HG02973 (cell line): ENCODE results near the gene PRRT2.
"Not testable (repeated sequence)": the region's sequence is repeated elsewhere in the genome, so short reads cannot be mapped to it uniquely, and the experiment has no call there.

Experiments used
- ATAC-seq: cut with Tn5 transposase; IDR thresholded peaks from one replicate; pipeline ENCODE4 v1.9.1; 2021; ENCODE audit warnings: moderate library complexity; ENCODE audit not compliant: unreplicated experiment

PRRT2 gene

DNA sequence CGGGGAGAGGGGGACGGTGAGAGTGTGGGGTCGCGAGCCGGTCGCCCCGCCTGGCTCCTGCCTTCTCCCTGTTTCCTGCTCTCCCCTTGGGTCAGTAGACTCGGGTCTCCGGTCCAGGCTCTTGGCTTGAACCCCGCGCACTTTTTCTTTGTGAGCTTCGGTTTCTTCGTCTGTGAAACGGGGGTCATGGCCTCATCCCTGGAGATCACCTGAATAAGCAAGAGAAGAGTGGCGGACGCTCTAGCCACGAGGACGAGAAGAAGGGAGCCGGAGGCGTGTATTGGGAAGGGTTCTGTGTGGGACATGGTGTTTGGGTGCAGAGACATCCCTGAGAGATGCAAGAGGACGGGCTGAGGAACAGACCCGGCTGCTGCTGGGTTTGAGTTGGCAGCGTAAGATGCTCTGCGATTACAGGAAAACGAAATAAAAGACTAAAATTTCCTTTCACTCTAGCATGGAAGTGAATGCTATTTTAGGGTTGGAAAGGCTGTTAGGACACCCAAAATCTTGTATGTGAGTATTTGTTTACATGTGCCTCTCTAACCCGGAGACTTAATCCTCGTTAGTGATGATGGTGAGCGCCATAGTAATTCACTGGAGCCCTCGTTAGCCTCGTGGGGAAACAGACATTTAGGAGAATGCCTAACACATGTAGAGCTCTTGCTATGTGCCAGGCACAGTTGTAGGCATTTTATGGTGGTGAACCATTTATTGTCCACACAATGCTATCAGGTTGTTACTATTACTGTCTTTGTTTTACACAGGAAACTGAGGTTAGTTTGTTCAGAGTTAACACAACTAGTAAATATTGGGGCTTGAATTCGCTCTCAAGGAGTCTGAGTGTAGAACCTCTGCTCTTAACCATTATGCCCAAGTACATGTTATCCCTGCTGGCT is 20.8 kb upstream of the PRRT2 start:
- ATAC-seq: peak; percentile 6

DNA sequence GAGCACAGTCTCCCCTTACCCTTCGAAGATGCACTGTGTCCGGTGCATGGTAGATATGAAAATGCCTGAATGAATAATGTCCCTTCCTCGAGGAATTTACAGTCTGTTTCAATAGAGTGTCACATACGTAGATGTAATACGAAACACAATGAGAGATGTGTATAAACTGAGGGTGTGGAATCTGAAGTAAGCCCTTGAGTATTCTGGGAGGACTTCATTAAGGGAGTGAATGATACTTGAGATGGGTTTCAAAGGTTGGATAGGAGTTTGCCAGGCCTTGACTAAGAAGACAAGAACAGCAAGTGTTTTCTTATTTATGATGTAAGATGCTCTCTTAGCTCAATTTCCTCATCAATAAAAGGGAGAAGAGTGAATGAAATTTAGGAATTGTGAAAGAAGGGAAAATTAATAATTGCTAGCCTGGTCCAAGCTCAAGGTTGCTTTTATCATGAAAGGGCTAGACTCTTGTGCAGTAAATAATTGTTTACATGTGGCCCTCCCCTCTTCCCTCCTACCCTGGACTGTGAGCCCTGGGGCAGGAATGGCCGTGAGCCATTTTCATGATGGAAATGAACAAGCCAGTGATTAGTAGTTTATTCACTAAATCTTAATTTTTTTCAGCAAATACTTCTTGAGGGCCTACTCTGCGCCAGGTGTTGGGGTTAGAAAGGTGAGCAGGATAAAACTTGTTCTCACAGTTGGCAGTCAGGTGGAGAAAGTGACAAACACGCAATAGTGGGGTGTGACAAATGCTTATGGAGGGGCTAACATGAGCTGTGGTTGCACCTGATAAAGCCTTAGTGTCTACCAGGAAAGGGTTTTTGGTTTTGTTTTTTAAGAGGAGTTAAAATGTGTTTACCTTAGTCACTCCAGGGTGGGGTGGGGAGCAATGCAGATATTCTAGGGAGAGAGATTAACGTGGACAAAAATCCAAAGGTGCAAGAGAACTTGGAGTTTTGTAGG is 19.9 kb upstream of the PRRT2 start:
- ATAC-seq: no peak

DNA sequence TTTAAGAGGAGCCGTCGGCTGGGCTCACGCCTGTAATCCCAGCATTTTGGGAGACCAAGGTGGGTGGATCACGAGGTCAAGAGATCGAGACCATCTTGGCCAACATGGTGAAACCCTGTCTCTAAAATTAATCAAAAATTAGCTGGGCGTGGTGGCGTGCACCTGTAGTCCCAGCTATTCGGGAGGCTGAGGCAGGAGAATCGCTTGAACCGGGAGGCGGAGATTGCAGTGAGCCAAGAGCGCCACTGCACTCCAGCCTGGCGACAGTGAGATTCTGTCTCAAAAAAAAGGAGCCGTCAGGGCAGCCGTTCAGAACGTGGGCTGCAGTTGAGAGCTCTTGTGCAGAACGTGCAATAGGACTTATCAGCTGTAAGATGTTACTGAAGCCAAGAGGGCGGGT is 18.8 kb upstream of the PRRT2 start:
- not testable (repeated sequence) for ATAC-seq

DNA sequence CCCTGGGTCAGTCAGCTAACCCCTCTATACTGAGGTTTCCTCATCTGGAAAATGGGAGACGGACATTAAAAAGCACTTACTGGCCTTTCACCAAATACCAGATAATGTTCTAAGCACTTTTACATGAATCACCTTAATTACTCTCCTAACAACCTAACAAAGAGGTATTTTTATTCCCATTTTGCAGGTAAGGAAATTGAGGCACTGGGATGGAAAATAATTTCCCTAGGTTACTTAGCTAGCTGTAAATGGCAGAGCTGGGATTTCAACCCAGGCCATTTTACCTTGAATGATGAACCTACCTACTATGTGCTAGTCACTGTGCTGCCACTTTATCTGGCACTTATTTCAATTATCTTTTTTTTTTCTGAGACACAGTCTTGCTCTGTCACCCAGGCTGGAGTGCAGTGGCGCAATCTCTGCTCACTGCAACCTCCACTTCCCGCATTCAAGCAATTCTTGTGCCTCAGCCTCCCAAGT is 17.7 kb upstream of the PRRT2 start:
- no peak for ATAC-seq

DNA sequence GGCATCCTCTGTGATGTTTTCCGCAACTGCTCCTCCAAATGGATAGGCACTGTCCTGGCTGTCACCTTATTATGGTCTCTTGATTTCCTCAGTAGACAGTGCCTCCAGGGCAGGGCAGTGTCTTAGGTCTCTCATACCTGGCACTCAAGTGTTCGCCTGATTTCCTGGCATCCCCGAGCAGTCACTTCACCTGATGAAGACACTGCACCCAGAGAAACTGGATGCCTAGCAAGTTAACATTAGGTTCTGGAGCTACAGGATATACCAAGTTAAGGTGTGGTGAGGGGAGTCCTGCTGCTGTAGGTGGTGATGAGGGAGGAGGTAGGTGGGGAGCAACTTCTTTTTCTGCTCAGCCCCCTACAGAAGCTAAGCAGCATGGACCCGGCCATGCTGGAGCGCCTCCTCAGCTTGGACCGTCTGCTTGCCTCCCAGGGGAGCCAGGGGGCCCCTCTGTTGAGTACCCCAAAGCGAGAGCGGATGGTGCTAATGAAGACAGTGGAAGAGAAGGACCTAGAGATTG is 9.5 kb upstream of the PRRT2 start:
- ATAC-seq: no peak

DNA sequence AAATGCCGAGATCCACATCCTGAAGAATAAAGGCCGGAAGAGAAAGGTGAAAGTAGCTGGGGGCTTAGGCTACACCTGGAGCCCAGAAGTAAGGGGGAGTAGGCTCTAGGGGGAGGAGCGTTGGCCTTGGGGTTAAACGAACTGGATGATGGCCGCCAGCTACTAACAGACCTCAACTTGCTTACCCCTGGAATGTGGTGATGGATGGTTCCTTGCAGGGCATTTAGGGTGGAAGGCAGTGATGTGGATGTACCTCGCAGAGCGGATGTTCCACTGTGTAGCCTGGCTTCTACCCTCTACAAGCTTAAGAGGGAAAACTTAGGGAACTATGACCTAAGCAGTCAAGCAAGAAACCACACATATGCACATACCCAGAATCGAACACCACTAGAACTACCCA is 8.0 kb upstream of the PRRT2 start:
- no peak for ATAC-seq

DNA sequence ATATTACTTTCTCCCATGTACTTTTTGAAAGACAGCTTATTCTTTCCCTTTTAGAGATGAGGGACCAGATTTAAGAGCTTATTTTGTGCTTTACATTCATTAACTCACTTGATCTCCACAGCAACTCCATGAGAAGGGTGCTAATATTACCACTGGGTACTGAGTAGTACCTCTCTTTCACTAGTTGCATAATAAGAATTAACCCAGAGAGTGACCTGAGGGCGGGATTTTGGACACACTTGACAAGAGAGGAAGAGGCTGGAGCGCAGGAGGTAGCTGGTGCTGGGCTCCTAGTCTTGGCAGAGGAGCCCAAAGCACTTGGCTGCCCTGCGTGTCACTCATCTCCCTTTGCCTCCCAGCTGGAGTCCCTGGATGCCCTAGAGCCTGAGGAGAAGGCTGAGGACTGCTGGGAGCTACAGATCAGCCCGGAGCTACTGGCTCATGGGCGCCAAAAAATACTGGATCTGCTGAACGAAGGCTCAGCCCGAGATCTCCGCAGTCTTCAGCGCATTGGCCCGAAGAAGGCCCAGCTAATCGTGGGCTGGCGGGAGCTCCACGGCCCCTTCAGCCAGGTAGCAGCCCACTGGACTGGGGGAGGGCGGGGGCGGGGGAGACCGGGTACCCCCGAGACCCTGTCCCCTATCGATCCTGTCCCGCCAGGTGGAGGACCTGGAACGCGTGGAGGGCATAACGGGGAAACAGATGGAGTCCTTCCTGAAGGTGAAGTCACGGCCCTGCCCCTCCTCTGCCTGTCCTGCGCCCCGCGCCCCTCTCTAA is 7.3 kb upstream of the PRRT2 start:
- ATAC-seq: no peak

DNA sequence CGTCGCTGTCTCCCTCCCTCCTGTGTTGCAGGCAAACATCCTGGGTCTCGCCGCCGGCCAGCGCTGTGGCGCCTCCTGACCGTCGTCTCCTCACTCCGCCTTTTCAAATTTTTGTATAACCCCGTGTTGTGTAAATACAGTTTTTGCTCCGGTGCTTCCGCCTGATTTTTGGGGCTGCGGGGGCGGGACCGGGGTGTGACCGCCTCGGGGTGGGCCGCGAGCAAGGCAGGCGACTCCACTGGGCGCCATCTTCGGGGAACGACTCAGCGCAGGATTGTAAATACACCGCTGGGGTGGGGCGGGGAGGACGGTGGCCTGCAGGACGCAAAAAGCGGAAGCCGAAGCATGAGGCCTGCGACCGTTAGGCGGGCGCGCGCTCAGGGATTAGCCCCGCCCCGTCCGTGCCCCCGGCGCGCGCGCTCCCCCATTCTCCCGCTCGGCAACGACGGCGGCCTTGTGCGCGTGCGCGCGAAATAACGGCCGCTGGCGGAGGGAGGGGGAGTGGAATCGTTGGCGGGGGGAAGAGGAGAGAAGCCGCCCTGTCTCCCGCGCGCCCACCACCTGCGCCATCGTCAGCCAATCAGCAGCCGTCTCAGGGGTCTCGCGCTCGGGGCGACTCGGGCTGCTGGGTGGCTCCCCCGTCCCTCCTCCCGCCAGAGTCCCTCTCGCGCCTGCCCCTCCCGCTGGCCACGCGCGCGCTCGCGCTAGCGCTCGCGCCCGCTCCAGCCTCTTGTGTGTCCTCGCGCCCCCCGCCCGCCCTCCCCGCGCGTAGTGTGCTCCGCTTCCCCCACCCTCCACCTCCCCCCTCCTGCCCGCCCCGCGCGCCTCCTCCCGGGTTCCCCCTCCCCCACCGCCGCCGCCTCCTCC is 6.5 kb upstream of the PRRT2 start:
- ATAC-seq: peak; percentile 41

DNA sequence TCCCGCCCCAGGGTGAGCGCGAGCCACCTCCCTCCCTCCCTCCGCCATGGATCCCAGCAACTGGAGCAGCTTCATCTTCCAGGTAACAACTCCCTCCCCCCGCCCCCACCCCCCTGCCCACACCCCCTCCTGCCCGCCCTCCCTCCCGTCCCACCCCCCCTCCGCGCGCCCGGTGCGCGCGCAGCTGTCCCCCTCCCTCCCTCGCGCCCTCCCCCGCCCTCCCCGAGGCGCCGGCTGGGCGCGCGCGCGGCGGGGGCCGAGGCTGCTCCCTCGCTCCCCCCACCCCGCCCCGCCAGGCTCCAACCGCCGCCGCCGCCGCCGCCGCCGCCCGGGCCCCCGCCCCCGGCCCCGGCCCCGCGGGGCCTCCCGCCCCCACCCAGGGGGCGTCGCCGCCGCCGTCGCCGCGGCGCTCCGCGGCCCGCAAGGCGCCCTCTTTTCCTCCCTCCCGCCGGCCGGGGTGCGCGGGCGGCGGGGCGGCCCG is 5.9 kb upstream of the PRRT2 start, which contains the start of gene MAZ:
MAZ (plus strand) TSS at position 431 of the 481 bp plus-strand sequence. CDS start 173 bp downstream, outside the sequence.
- ATAC-seq: no peak

DNA sequence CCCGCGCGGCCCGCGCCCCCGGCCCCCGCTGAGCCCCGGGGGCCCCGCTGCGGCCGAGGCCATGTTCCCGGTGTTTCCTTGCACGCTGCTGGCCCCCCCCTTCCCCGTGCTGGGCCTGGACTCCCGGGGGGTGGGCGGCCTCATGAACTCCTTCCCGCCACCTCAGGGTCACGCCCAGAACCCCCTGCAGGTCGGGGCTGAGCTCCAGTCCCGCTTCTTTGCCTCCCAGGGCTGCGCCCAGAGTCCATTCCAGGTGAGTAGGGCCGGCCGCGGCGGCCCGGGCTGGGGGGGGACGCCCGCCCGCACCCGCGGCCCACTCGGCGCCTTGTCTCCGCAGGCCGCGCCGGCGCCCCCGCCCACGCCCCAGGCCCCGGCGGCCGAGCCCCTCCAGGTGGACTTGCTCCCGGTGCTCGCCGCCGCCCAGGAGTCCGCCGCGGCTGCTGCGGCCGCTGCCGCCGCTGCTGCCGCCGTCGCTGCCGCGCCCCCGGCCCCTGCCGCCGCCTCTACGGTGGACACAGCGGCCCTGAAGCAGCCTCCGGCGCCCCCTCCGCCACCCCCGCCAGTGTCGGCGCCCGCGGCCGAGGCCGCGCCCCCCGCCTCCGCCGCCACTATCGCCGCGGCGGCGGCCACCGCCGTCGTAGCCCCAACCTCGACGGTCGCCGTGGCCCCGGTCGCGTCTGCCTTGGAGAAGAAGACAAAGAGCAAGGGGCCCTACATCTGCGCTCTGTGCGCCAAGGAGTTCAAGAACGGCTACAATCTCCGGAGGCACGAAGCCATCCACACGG is 5.2 kb upstream of the PRRT2 start:
- ATAC-seq: no peak

DNA sequence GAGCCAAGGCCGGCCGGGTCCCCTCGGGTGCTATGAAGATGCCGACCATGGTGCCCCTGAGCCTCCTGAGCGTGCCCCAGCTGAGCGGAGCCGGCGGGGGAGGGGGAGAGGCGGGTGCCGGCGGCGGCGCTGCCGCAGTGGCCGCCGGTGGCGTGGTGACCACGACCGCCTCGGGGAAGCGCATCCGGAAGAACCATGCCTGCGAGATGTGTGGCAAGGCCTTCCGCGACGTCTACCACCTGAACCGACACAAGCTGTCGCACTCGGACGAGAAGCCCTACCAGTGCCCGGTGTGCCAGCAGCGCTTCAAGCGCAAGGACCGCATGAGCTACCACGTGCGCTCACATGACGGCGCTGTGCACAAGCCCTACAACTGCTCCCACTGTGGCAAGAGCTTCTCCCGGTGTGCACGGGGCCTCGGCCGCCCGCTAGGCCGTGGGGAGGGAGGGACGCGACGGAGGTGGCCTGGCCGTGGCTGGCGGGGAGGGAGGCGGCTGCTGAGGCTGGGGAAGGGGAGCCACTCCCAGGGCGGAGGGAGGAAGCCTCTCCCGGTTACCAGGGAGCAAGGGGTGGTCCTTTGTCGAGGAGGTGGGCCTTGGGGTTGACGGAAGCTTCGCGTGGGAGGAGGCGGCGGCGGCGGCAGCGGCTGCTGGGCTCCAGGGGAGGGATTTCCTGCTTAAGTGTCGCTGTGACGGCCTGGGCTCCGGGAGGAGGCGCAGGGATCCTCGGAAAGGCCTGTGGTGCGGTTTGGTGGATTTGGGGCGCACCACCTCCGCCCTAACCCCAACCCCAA is 4.4 kb upstream of the PRRT2 start:
- no peak for ATAC-seq

DNA sequence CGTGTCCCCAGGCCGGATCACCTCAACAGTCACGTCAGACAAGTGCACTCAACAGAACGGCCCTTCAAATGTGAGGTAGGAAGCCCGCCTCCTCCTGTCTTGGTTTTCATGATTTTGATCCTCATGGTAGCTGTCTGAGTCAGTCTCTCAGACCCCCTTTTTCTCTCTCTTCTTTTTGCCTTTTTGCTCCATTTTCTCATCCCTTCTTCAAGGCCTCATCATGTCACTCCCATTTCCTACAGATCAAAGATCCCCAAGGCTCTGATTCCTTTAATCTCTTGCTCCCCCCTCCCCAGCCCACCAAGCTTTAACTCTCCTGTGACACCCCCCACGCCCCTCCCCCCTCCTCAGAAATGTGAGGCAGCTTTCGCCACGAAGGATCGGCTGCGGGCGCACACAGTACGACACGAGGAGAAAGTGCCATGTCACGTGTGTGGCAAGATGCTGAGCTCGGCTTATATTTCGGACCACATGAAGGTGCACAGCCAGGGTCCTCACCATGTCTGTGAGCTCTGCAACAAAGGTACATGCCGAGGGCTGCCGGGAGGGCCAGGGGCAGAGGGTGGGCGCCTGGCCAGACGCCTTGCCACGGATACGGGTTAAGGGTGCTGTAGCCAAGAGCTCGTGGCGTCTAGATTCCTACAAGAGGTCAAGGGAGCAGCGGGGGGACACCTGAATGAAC is 3.6 kb upstream of the PRRT2 start:
- ATAC-seq: no peak

DNA sequence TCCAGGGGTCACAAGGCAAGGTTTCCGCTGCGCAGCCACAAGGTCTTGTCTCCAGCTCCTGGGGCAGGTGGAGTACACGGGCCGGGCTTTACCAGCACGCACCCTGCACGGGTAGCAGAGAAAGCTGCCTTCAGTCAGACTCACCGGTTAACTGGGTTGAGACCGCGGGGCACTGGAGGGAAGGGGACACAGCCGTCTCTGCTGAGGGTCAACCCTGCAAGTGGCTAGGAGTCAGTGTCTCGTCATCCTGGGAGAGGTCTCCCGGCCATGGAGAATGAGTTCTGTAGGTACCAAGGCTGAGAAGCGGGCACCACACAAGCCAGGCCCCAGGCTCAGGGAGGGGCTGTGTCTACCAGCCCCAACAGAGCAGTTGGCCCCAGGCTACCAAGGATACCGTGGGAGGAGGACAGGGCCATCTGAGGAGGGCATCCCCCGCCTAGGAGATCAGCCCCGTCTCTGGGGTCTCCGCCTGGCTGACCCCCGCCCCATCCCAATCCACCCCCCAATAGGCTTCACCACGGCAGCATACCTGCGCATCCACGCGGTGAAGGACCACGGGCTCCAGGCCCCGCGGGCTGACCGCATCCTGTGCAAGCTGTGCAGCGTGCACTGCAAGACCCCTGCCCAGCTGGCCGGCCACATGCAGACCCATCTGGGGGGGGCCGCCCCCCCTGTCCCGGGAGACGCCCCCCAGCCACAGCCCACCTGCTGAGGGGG is 2.8 kb upstream of the PRRT2 start:
- ATAC-seq: no peak

DNA sequence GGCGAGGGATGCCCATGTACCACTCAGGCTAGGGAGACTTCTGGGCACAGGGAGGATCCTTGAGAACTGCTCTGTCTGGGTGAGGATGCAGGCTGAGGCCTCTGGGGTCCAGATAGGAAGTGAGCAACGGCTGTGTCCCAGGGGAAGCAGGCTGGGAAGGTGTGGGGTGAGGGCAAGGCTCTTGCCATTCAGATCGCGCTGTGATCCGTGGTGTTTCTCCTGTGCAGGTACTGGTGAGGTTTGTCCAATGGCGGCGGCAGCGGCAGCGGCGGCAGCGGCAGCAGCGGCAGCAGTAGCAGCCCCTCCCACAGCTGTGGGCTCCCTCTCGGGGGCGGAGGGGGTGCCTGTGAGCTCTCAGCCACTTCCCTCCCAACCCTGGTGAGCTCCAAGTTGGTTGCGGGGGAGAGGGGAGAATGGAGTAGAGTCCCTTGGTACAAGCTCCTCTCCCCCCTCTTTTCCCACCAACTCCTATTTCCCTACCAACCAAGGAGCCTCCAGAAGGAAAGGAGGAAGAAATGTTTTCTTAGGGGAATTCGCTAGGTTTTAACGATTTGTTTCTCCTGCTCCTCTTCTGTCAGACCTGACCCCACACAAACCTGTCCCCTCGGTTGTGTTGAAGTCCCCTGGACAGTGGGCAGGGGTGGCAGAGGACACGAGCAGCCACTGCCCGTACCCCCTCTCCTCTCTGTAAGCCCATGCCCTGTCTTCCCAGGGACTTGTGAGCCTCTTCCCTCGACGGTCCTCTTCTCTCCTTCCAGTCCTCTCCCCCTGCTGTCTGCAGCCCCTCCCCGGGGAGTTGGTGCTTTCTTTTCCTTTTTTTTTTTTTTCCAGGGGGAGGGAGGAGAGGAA is 1.9 kb upstream of the PRRT2 start:
- no peak for ATAC-seq

DNA sequence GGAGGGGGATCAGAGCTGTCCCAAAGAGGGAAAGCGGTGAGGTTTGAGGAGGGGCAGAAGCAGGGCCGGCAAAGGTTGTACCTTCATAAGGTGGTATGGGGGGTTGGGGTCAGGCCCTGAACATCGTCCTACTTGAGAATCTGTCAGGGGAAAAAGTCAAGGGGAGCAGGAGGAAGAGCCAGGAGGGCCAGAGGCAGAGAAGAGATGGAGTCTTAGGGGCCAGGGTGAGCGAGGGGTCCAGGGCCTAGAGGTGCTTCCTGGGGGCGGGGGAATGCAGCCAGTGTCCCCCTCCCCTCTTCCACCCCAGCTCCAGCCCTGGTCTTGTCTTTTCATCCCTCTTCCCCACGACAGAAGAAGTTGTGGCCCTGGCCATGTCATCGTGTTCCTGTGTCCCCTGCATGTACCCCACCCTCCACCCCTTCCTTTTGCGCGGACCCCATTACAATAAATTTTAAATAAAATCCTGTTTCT is 1.3 kb upstream of the PRRT2 start:
- no peak for ATAC-seq
